K562 (cell line): ENCODE measurements around the gene ZNF80. TPM values are rescaled to one million over a fixed set of nuclear protein-coding genes. Genes with fewer than 3 reads are reported as not detected.

Experiments used
- ATAC-seq: fragments of 200-7000 bp; cut with Tn5 transposase; 3 replicates; pipeline ENCODE4 v1.9.1; 2020; ENCODE audit warnings: moderate library complexity
- BruUV-seq: library from RNA; stranded (reverse); fragments of 400-500 nt; replicated peaks from 2 replicates; lab custom pipeline; 2021; lab: Mats Ljungman, UMichigan
- CTCF ChIA-PET: fragments of 300-600 bp; formaldehyde crosslinking; extraction: SDS; loops from one replicate; lab custom pipeline; 2021; ENCODE audit warnings: low intra/inter-chr PET ratio; lab: Yijun Ruan, JAX
- POLR2A ChIA-PET: fragments of 300-600, 350-650 bp; sonication (Branson Sonifier 250); formaldehyde crosslinking; extraction: SDS; loops from one replicate; lab custom pipeline; 2021; ENCODE audit warnings: antibody characterized with exemption, inconsistent platforms; lab: Yijun Ruan, JAX
- DNase-seq, 4 experiments: peaks; one replicate each; pipeline versions ENCODE4 v3.0.0 to v3.0.0-alpha.2; 2011 to 2018; ENCODE audit warnings: low spot score in 3 of 4, mixed read lengths in 3 of 4; ENCODE audit errors: extremely low read depth in 1 of 4
- FAIRE-seq: peaks from 2 replicates; lab custom pipeline; 2011; peaks lifted over from hg19 to GRCh38; lab: Jason Lieb, UNC
- H2AFZ ChIP-seq: 2 replicates; pipeline ENCODE4 v1.6.0; 2011; ENCODE audit warnings: low read depth, low read length, control low read depth, inconsistent platforms
- H3K27ac ChIP-seq: fragments of 200-600 bp; 3 replicates; pipeline ENCODE4 v1.8.0; 2011; ENCODE audit warnings: low read depth, mild to moderate bottlenecking, control low read depth, inconsistent platforms, low read length, moderate library complexity, mixed read lengths; ENCODE audit errors: extremely low read depth
- H3K27me3 ChIP-seq, 2 experiments: fragments of 300-600 bp in 1 of 2; 2 replicates in 1 of 2; 3 replicates in 1 of 2; pipeline versions ENCODE4 v1.6.0 to v1.8.0; 2011; ENCODE audit warnings: inconsistent platforms in 2 of 2, low read length in 2 of 2, mild to moderate bottlenecking in 1 of 2, mixed read lengths in 1 of 2, moderate library complexity in 1 of 2; ENCODE audit not compliant: control insufficient read depth in 2 of 2, insufficient read depth in 2 of 2
- H3K36me3 ChIP-seq: fragments of 300-600 bp; 3 replicates; pipeline ENCODE4 v1.8.0; 2011; ENCODE audit warnings: mild to moderate bottlenecking, low read length, inconsistent platforms; ENCODE audit not compliant: control insufficient read depth, insufficient read depth
- H3K4me1 ChIP-seq, 2 experiments: fragments of 200-600 bp in 1 of 2; replicated peaks in 1 of 2; 2 replicates in 1 of 2; 3 replicates in 1 of 2; pipeline versions ENCODE4 v1.5.1 to v1.8.0; 2011; ENCODE audit warnings: inconsistent platforms in 2 of 2, low read length in 2 of 2, mild to moderate bottlenecking in 1 of 2, mixed read lengths in 1 of 2, moderate library complexity in 1 of 2; ENCODE audit not compliant: control insufficient read depth in 2 of 2, insufficient read depth in 2 of 2
- H3K4me2 ChIP-seq: 2 replicates; pipeline ENCODE4 v1.6.1; 2011; ENCODE audit warnings: low read length, control low read depth, inconsistent platforms, mixed read lengths; ENCODE audit not compliant: insufficient read depth
- H3K4me3 ChIP-seq: fragments of 200-600 bp; sonication (generic), shearing (Covaris generic); 2 replicates; pipeline ENCODE4 v1.5.1; 2016; ENCODE audit warnings: control low read depth, inconsistent platforms
- H3K79me2 ChIP-seq: fragments of 200-600 bp; 3 replicates; pipeline ENCODE4 v1.8.0; 2011; ENCODE audit warnings: low read length, inconsistent platforms; ENCODE audit not compliant: control insufficient read depth, insufficient read depth
- H3K9ac ChIP-seq, 2 experiments: 2 replicates each; pipeline versions ENCODE4 v1.6.0 to v1.6.1; 2011; ENCODE audit warnings: low read depth in 2 of 2, low read length in 2 of 2, control low read depth in 1 of 2, inconsistent platforms in 1 of 2, mild to moderate bottlenecking in 1 of 2, mixed read lengths in 1 of 2; ENCODE audit not compliant: insufficient read depth in 1 of 2
- H3K9me1 ChIP-seq: one replicate; pipeline ENCODE4 v1.6.0; 2011; ENCODE audit warnings: inconsistent platforms, mild to moderate bottlenecking, low read length, moderate library complexity; ENCODE audit not compliant: control insufficient read depth, insufficient read depth
- H3K9me3 ChIP-seq: replicated peaks from 2 replicates; pipeline ENCODE4 v1.5.1; 2011; ENCODE audit warnings: low read depth, low read length, inconsistent platforms; ENCODE audit not compliant: control insufficient read depth, insufficient read depth
- H4K20me1 ChIP-seq: replicated peaks from 2 replicates; pipeline ENCODE4 v1.6.1; 2011; ENCODE audit warnings: low read length, inconsistent platforms, mixed read lengths; ENCODE audit not compliant: control insufficient read depth, insufficient read depth
- ARID1B ChIP-seq: fragments of 450-650 bp; IDR thresholded peaks from 2 replicates; pipeline ENCODE4 v1.6.1; 2016; ENCODE audit warnings: antibody characterized with exemption, mild to moderate bottlenecking, inconsistent platforms
- ATF3 ChIP-seq, 2 experiments: fragments of 450-650 bp in 1 of 2; sonication (generic) in 1 of 2; formaldehyde crosslinking in 1 of 2; IDR thresholded peaks in 1 of 2; conservative IDR thresholded peaks in 1 of 2; 2 replicates each; pipeline versions ENCODE4 v1.6.1 to v1.8.1; 2016 to 2023; ENCODE audit warnings: mild to moderate bottlenecking in 2 of 2, moderate library complexity in 2 of 2, inconsistent platforms in 1 of 2, missing genetic modification reagents in 1 of 2
- EP400 ChIP-seq: fragments of 450-650 bp; IDR thresholded peaks from 2 replicates; pipeline ENCODE4 v1.6.1; 2017; ENCODE audit warnings: antibody characterized with exemption, mild to moderate bottlenecking, moderate library complexity
- HDAC8 ChIP-seq: fragments of 450-650 bp; IDR thresholded peaks from 2 replicates; pipeline ENCODE4 v1.6.1; 2016; ENCODE audit warnings: mild to moderate bottlenecking, missing genetic modification characterization, moderate library complexity, missing compliant biosample characterization
- NCOA1 ChIP-seq: fragments of 450-650 bp; IDR thresholded peaks from 2 replicates; pipeline ENCODE4 v1.6.1; 2016; ENCODE audit warnings: low read depth
- NFIC ChIP-seq: fragments of 450-650 bp; IDR thresholded peaks from 2 replicates; pipeline ENCODE4 v1.6.1; 2017; ENCODE audit warnings: mild to moderate bottlenecking, inconsistent platforms
- RBM14 ChIP-seq: fragments of 200-400 bp; formaldehyde crosslinking; IDR thresholded peaks from 2 replicates; pipeline ENCODE4 v1.6.1; 2018; ENCODE audit warnings: low read depth, mild to moderate bottlenecking, low read length, moderate library complexity, borderline replicate concordance; ENCODE audit not compliant: insufficient read depth
- RNF2 ChIP-seq: sonication (generic); IDR thresholded peaks from 2 replicates; pipeline ENCODE4 v1.6.1; 2016
- SAFB ChIP-seq: fragments of 200-400 bp; formaldehyde crosslinking; IDR thresholded peaks from 2 replicates; pipeline ENCODE4 v1.6.1; 2017; ENCODE audit warnings: low read depth, low read length, borderline replicate concordance
- SFPQ ChIP-seq: fragments of 200-400 bp; formaldehyde crosslinking; IDR thresholded peaks from 2 replicates; pipeline ENCODE4 v1.6.1; 2017; ENCODE audit warnings: mild to moderate bottlenecking, low read depth, low read length, moderate library complexity
- SMARCC2 ChIP-seq: fragments of 450-650 bp; IDR thresholded peaks from 2 replicates; pipeline ENCODE4 v1.6.1; 2017; ENCODE audit warnings: antibody characterized with exemption, moderate library complexity, mild to moderate bottlenecking, low read depth
- SMC3 ChIP-seq: conservative IDR thresholded peaks from 2 replicates; pipeline ENCODE4 v1.6.1; 2011; ENCODE audit warnings: low read depth, low read length, improper control_type of control experiment; ENCODE audit not compliant: insufficient read depth
- SRSF9 ChIP-seq: fragments of 200-400 bp; formaldehyde crosslinking; IDR thresholded peaks from 2 replicates; pipeline ENCODE4 v1.6.1; 2017; ENCODE audit warnings: low read depth, low read length, borderline replicate concordance
- TRIM25 ChIP-seq: fragments of 450-650 bp; IDR thresholded peaks from 2 replicates; pipeline ENCODE4 v1.7.0; 2016; ENCODE audit warnings: borderline replicate concordance
- ZBTB2 ChIP-seq: fragments of 450-650 bp; IDR thresholded peaks from 2 replicates; pipeline ENCODE4 v1.6.1; 2016; ENCODE audit warnings: antibody characterized with exemption
- ZNF143 ChIP-seq: sonication (generic); formaldehyde crosslinking; IDR thresholded peaks from 2 replicates; pipeline ENCODE4 v1.9.0; 2022; ENCODE audit warnings: mild to moderate bottlenecking, missing genetic modification reagents
- ZNF408 ChIP-seq: fragments of 250-450 bp; sonication (Bioruptor Pico); IDR thresholded peaks from 2 replicates; pipeline ENCODE4 v1.4.0; 2020; ENCODE audit warnings: low read depth, mild to moderate bottlenecking, moderate library complexity
- in situ Hi-C: fragments of 300-500 bp; cut with MboI; formaldehyde crosslinking; loops from 4 replicates; pipeline ENCODE4 v1.15.0; 2018; ENCODE audit warnings: inconsistent platforms, mixed read lengths
- intact Hi-C: fragments of 100-400 bp; cut with micrococcal nuclease; formaldehyde crosslinking; loops from 2 replicates; pipeline ENCODE4 v1.14.2; 2022
- polyA plus RNA-seq, 8 experiments: library from polyadenylated mRNA; depleted of rRNA in 4 of 8; stranded (reverse) in 5 of 8; unstranded in 3 of 8; fragments of >200 nt; fragmentation: Nextera tagmentation in 2 of 8; fragmentation: Illumina TruSeq in 1 of 8; extraction: Ambion mirVana in 2 of 8; extraction: Trizol in 1 of 8; gene quantifications; 2 replicates each; pipeline versions ENCODE4 v1.2.1 to v1.2.3, GENCODE V29; 2011 to 2014; ENCODE audit warnings: inconsistent platforms in 1 of 8, missing spikeins in 1 of 8
- total RNA-seq, 7 experiments: library from RNA; depleted of rRNA in 6 of 7; stranded (reverse); fragments of >200 nt in 6 of 7; fragmentation: Illumina TruSeq in 2 of 7; extraction: Trizol in 2 of 7; gene quantifications; 2 replicates each; pipeline versions ENCODE4 v1.2.1 to v1.2.3, GENCODE V29; 2011 to 2021; ENCODE audit warnings: low replicate concordance in 1 of 7

ZNF80 gene
- total and polyA plus RNA-seq, 9 of the 15 experiments (the other 6 are each of a cell fraction or from before 2014, with no cell fraction given) = 0.01 to 0.07 (median 0.04) TPM; not detected in 3

- Histone ChIP-seq H4K20me1 (no peaks in the 10 kb centered on the region), H3K27me3 (peaks cover 0 to 7% of the 10 kb centered on the region in 2 experiments; a peak in 2 of 5 replicates), H3K4me3 (no peak overlapping the region), H3K4me1 (no peaks in the 10 kb centered on the region), H3K27ac (no peak overlapping the region), H3K4me2 (no peak overlapping the region), H3K9me1 (no peaks in the 10 kb centered on the region), H2AFZ (no peak overlapping the region), H3K79me2 (no peaks in the 10 kb centered on the region), H3K9ac (no peak overlapping the region), H3K36me3 (no peaks in the 10 kb centered on the region), H3K9me3 (no peaks in the 10 kb centered on the region)
- POLR2A ChIA-PET = no interaction called here
- BruUV-seq = no TSS peak
- intact Hi-C loops (no loop called here), in situ Hi-C loops (no loop called here)
- CTCF ChIA-PET = no interaction called here
- ATAC-seq (no peak), DNase-seq (no peak), FAIRE-seq (no peak)
- TF ChIP-seq HDAC8 (tag) (no peak), ZNF408 (CRISPR knock-in tag) (no peak), ZBTB2 (no peak), EP400 (no peak), SFPQ (no peak), RBM14 (no peak), ATF3 (IDR thresholded peaks at IDR 0.05) (no peak), ATF3 (CRISPR knock-in tag; conservative IDR thresholded peaks at IDR 0.05) (no peak), TRIM25 (no peak), SRSF9 (no peak), SAFB (no peak), ZNF143 (CRISPR knock-in tag) (no peak), NCOA1 (no peak), SMARCC2 (no peak), ARID1B (no peak), SMC3 (no peak), RNF2 (no peak), NFIC (no peak)
These were observed 5.6 kb upstream of the ZNF80 start for GRCh38 chr3:114242947-114243346.
